H1 (cell line): ENCODE data around the gene UBAP1. TPM values are rescaled to one million over a fixed set of nuclear protein-coding genes. Genes with fewer than 3 reads are reported as not detected.

ENCODE experiments used
- CTCF ChIA-PET: fragments of 300-600 bp; sonication (Branson Sonifier 250); formaldehyde crosslinking; loops from one replicate; lab custom pipeline; 2021; ENCODE audit not compliant: partially characterized antibody; lab: Charles Lee
- POLR2A ChIA-PET: fragments of 300-600 bp; sonication (Branson Sonifier 250); formaldehyde crosslinking; loops from one replicate; lab custom pipeline; 2021; ENCODE audit warnings: inconsistent platforms; ENCODE audit not compliant: partially characterized antibody; lab: Charles Lee
- DNase-seq, 2 experiments: peaks; one replicate each; pipeline versions ENCODE4 v3.0.0 to v3.0.0-alpha.2; 2010 to 2022; ENCODE audit warnings: low spot score in 2 of 2, low read depth in 1 of 2, mixed read lengths in 1 of 2
- FAIRE-seq: peaks from 2 replicates; lab custom pipeline; 2011; peaks lifted over from hg19 to GRCh38; lab: Jason Lieb, UNC
- H2AFZ ChIP-seq: 2 replicates; pipeline ENCODE4 v1.8.1; 2012; ENCODE audit warnings: low read length, inconsistent platforms
- H2AK5ac ChIP-seq: 2 replicates; pipeline ENCODE4 v1.6.1; 2013; ENCODE audit warnings: low read depth, low read length
- H2BK120ac ChIP-seq: replicated peaks from 2 replicates; pipeline ENCODE3; 2013; ENCODE audit warnings: low read depth, low read length, inconsistent platforms
- H2BK12ac ChIP-seq: 2 replicates; pipeline ENCODE4 v1.6.1; 2013; ENCODE audit warnings: low read depth, low read length
- H2BK15ac ChIP-seq: 2 replicates; pipeline ENCODE4 v1.6.1; 2013; ENCODE audit warnings: low read length
- H2BK20ac ChIP-seq: 2 replicates; pipeline ENCODE4 v1.6.1; 2013; ENCODE audit warnings: low read length
- H2BK5ac ChIP-seq: 2 replicates; pipeline ENCODE4 v1.6.1; 2013; ENCODE audit warnings: low read depth, low read length
- H3K14ac ChIP-seq: 2 replicates; pipeline ENCODE4 v1.6.1; 2013; ENCODE audit warnings: inconsistent platforms; ENCODE audit not compliant: insufficient read length
- H3K18ac ChIP-seq: 2 replicates; pipeline ENCODE4 v1.6.1; 2013; ENCODE audit warnings: low read length; ENCODE audit errors: extremely low read depth
- H3K23ac ChIP-seq: 2 replicates; pipeline ENCODE4 v1.6.1; 2013; ENCODE audit warnings: inconsistent platforms; ENCODE audit not compliant: insufficient read length
- H3K23me2 ChIP-seq: 2 replicates; pipeline ENCODE4 v1.6.1; 2013; ENCODE audit warnings: low read depth, low read length
- H3K27ac ChIP-seq: 2 replicates; pipeline ENCODE4 v1.6.1; 2011; ENCODE audit warnings: low read depth, low read length, inconsistent platforms
- H3K27me3 ChIP-seq, 4 experiments: replicated peaks in 1 of 4; 1 replicate in 1 of 4; 2 replicates in 3 of 4; pipeline versions ENCODE4 v1.6.1 to v1.8.1; 2011 to 2013; ENCODE audit warnings: low read length in 3 of 4, mild to moderate bottlenecking in 3 of 4, inconsistent platforms in 2 of 4, mixed read lengths in 2 of 4, moderate library complexity in 1 of 4; ENCODE audit not compliant: control insufficient read depth in 3 of 4, insufficient read depth in 3 of 4; ENCODE audit errors: extremely low read depth in 1 of 4
- H3K36me3 ChIP-seq, 4 experiments: 2 replicates each; pipeline versions ENCODE4 v1.6.1 to v1.8.1; 2011 to 2013; ENCODE audit warnings: mild to moderate bottlenecking in 4 of 4, low read length in 3 of 4, moderate library complexity in 2 of 4, control low read depth in 1 of 4, inconsistent platforms in 1 of 4; ENCODE audit not compliant: insufficient read depth in 4 of 4, control insufficient read depth in 2 of 4
- H3K4ac ChIP-seq: replicated peaks from 2 replicates; pipeline ENCODE3; 2013; ENCODE audit warnings: low read length, low read depth, mixed read lengths, inconsistent platforms; ENCODE audit not compliant: insufficient read length
- H3K4me1 ChIP-seq, 4 experiments: replicated peaks in 1 of 4; 1 replicate in 1 of 4; 2 replicates in 3 of 4; pipeline versions ENCODE4 v1.6.1 to v1.8.1; 2011 to 2013; ENCODE audit warnings: low read length in 3 of 4, inconsistent platforms in 2 of 4, mixed read lengths in 1 of 4; ENCODE audit not compliant: insufficient read depth in 4 of 4, control insufficient read depth in 3 of 4
- H3K4me2 ChIP-seq, 2 experiments: 2 replicates each; pipeline versions ENCODE4 v1.6.1 to v1.8.1; 2011 to 2013; ENCODE audit warnings: low read depth in 2 of 2, low read length in 2 of 2, control low read depth in 1 of 2, inconsistent platforms in 1 of 2, mild to moderate bottlenecking in 1 of 2; ENCODE audit not compliant: insufficient read depth in 1 of 2
- H3K4me3 ChIP-seq, 4 experiments: fragments of 200-600, 300-600 bp in 1 of 4; sonication (generic), shearing (Covaris generic), sonication (Bioruptor Twin) in 1 of 4; 2 replicates each; pipeline versions ENCODE4 v1.5.1 to v1.8.1; 2011 to 2016; ENCODE audit warnings: low read length in 4 of 4, low read depth in 3 of 4, control low read depth in 2 of 4, inconsistent platforms in 2 of 4, mild to moderate bottlenecking in 2 of 4, mixed read lengths in 1 of 4, moderate library complexity in 1 of 4; ENCODE audit not compliant: insufficient read depth in 2 of 4; ENCODE audit errors: extremely low read depth in 1 of 4
- H3K56ac ChIP-seq: replicated peaks from 2 replicates; pipeline ENCODE3; 2013; ENCODE audit warnings: low read depth, mild to moderate bottlenecking, mixed read lengths, low read length, inconsistent platforms; ENCODE audit not compliant: insufficient read length
- H3K79me1 ChIP-seq: 2 replicates; pipeline ENCODE4 v1.6.1; 2013; ENCODE audit warnings: low read depth, low read length, control low read depth
- H3K79me2 ChIP-seq, 2 experiments: 2 replicates each; pipeline versions ENCODE4 v1.6.1 to v1.8.1; 2012 to 2013; ENCODE audit warnings: low read length in 2 of 2, mild to moderate bottlenecking in 2 of 2, inconsistent platforms in 1 of 2; ENCODE audit not compliant: insufficient read depth in 2 of 2, control insufficient read depth in 1 of 2
- H3K9ac ChIP-seq, 4 experiments: replicated peaks in 1 of 4; 1 replicate in 1 of 4; 2 replicates in 3 of 4; pipeline versions ENCODE4 v1.6.1 to v1.8.1; 2011 to 2013; ENCODE audit warnings: low read depth in 3 of 4, low read length in 3 of 4, control low read depth in 2 of 4, mild to moderate bottlenecking in 2 of 4, moderate library complexity in 2 of 4, inconsistent platforms in 1 of 4; ENCODE audit errors: extremely low read depth in 1 of 4
- H3K9me3 ChIP-seq, 2 experiments: 2 replicates each; pipeline versions ENCODE4 v1.6.1 to v1.8.1; 2012 to 2013; ENCODE audit warnings: mild to moderate bottlenecking in 2 of 2, moderate library complexity in 2 of 2, control low read depth in 1 of 2, inconsistent platforms in 1 of 2, low read depth in 1 of 2, low read length in 1 of 2, mixed read lengths in 1 of 2; ENCODE audit not compliant: insufficient read depth in 2 of 2
- H4K20me1 ChIP-seq, 2 experiments: replicated peaks in 1 of 2; 2 replicates each; pipeline versions ENCODE3 to v1.8.1; 2011 to 2013; ENCODE audit warnings: inconsistent platforms in 2 of 2, low read length in 2 of 2, mild to moderate bottlenecking in 1 of 2; ENCODE audit not compliant: insufficient read depth in 2 of 2, control insufficient read depth in 1 of 2
- H4K5ac ChIP-seq: 2 replicates; pipeline ENCODE4 v1.6.1; 2013; ENCODE audit warnings: low read length, low read depth, mixed read lengths, inconsistent platforms; ENCODE audit not compliant: insufficient read length
- H4K8ac ChIP-seq: 2 replicates; pipeline ENCODE4 v1.8.0; 2013; ENCODE audit warnings: mild to moderate bottlenecking, moderate library complexity, low read length, inconsistent platforms; ENCODE audit not compliant: insufficient read depth; ENCODE audit errors: extremely low read depth
- H4K91ac ChIP-seq: replicated peaks from 2 replicates; pipeline ENCODE3; 2013; ENCODE audit warnings: low read length, mixed read lengths, inconsistent platforms; ENCODE audit not compliant: insufficient read length
- CEBPB ChIP-seq: IDR thresholded peaks from 2 replicates; pipeline ENCODE4 v1.6.1; 2012; ENCODE audit warnings: low read depth, low read length
- CREB1 ChIP-seq: IDR thresholded peaks from 2 replicates; pipeline ENCODE4 v1.6.1; 2012; ENCODE audit warnings: inconsistent platforms
- CTBP2 ChIP-seq: IDR thresholded peaks from 2 replicates; pipeline ENCODE4 v1.7.0; 2011; ENCODE audit warnings: borderline replicate concordance, mild to moderate bottlenecking, moderate library complexity, mixed read lengths, low read length; ENCODE audit not compliant: insufficient read depth, insufficient read length
- FOSL1 ChIP-seq: IDR thresholded peaks from 2 replicates; pipeline ENCODE4 v1.6.1; 2011; ENCODE audit warnings: mild to moderate bottlenecking, low read depth, low read length, moderate library complexity; ENCODE audit not compliant: insufficient read depth
- HDAC6 ChIP-seq: IDR thresholded peaks from one replicate; pipeline ENCODE4 v1.7.1; 2012; ENCODE audit warnings: low read depth, mild to moderate bottlenecking, inconsistent platforms, low read length, moderate library complexity
- SIRT6 ChIP-seq: IDR thresholded peaks from one replicate; pipeline ENCODE4 v1.7.1; 2012; ENCODE audit warnings: low read length, inconsistent platforms
- TEAD4 ChIP-seq: IDR thresholded peaks from 2 replicates; pipeline ENCODE4 v1.6.1; 2012; ENCODE audit warnings: low read depth, low read length, inconsistent platforms, mixed read lengths
- ZNF274 ChIP-seq: IDR thresholded peaks from 2 replicates; pipeline ENCODE4 v1.7.0; 2012; ENCODE audit warnings: low read length, borderline replicate concordance; ENCODE audit errors: extremely low read depth
- WGBS, 2 experiments: shearing (Covaris generic) in 1 of 2; methylation state at CpG; one replicate each; pipeline versions ENCODE4 v1.1.6 to v1.1.7; 2013 to 2015; ENCODE audit warnings: low lambda C conversion rate in 2 of 2, mixed read lengths in 2 of 2, inconsistent platforms in 1 of 2, low coverage in 1 of 2, missing lambda C conversion rate in 1 of 2; ENCODE audit not compliant: insufficient replicate concordance in 2 of 2, insufficient coverage in 1 of 2, insufficient read length in 1 of 2; ENCODE audit errors: extremely low coverage in 1 of 2, missing lambda C conversion rate in 1 of 2; 5-methylcytosine and 5-hydroxymethylcytosine counted together
- polyA plus RNA-seq, 7 experiments: library from polyadenylated mRNA; depleted of rRNA in 3 of 7; stranded (reverse) in 5 of 7; unstranded in 2 of 7; fragments of >200 nt in 5 of 7; fragments of 200-250 nt in 2 of 7; gene quantifications; 1 replicate in 5 of 7; 2 replicates in 1 of 7; 4 replicates in 1 of 7; pipeline versions ENCODE4 v1.2.1 to v1.2.3, GENCODE V29; 2011 to 2013; ENCODE audit warnings: missing spikeins in 2 of 7, mixed read lengths in 2 of 7
- total RNA-seq: library from RNA; stranded (reverse); fragmentation: NEBNext Ultra II Directional; extraction: Animal tissue kit (Norgen Biotek cat#: 25700); gene quantifications from 2 replicates; pipeline ENCODE4 v1.2.1, GENCODE V29; 2021

Gene UBAP1
- total and polyA plus RNA-seq, 2 of the 8 experiments (the other 6 are each of a cell fraction or from before 2014, with no cell fraction given) = 31.3 to 31.4 TPM

- H2AK5ac ChIP-seq = no peak overlapping the region
- H2BK12ac ChIP-seq = no peak overlapping the region
- H3K18ac ChIP-seq = no peak overlapping the region
- no peak overlapping the region for H3K14ac ChIP-seq
- no peak for DNase-seq
- no peak overlapping the region for H3K4me3 ChIP-seq
- no peak overlapping the region for H4K5ac ChIP-seq
- H3K79me1 ChIP-seq = peaks cover 3% of the 10 kb centered on the region; the same call in 1 of the 2 replicates
- H3K23ac ChIP-seq = no peak overlapping the region
- ChIA-PET CTCF (interaction anchor here (0.6 to 5.7 kb wide), 3 partner anchors 11 to 72 kb away, joined by 3 to 52 read pairs (median 4); no protein-coding TSS in a partner anchor), POLR2A (interaction anchor here (1.1 kb wide), 1 partner anchor 10 kb away, joined by 3 read pairs; no protein-coding TSS in a partner anchor)
- H3K23me2 ChIP-seq = no peaks in the 10 kb centered on the region
- no peak overlapping the region for H3K27ac ChIP-seq
- H3K4me2 ChIP-seq = no peak overlapping the region
- no peaks in the 10 kb centered on the region; a peak in 1 of 4 replicates for H3K79me2 ChIP-seq
- H2BK15ac ChIP-seq = no peak overlapping the region
- no peak overlapping the region for H3K4ac ChIP-seq
- H3K36me3 ChIP-seq = peaks cover 9 to 31% (median 17%) of the 10 kb centered on the region in 4 experiments
- H2AFZ ChIP-seq = no peak overlapping the region
- H4K91ac ChIP-seq = no peak overlapping the region
- peaks cover 2 to 3% of the 10 kb centered on the region in 2 experiments for H4K20me1 ChIP-seq
- no peaks in the 10 kb centered on the region for H3K9me3 ChIP-seq
- TF ChIP-seq ZNF274 (no peak), CREB1 (no peak), SIRT6 (no peak), HDAC6 (no peak), CEBPB (no peak), TEAD4 (no peak), CTBP2 (no peak), FOSL1 (no peak)
- H3K9ac ChIP-seq = no peak overlapping the region
- H3K56ac ChIP-seq = no peak overlapping the region
- H2BK5ac ChIP-seq = no peak overlapping the region
- no peak overlapping the region for H2BK20ac ChIP-seq
- WGBS, 2 experiments = 88% methylated on average over 2 of the region's 2 CpGs; no CpG with 5 or more reads in 1 of the 2 experiments
- no peak overlapping the region for H4K8ac ChIP-seq
- no peaks in the 10 kb centered on the region for H3K27me3 ChIP-seq
- H2BK120ac ChIP-seq = no peak overlapping the region
- no peak for FAIRE-seq
- H3K4me1 ChIP-seq = peaks cover 0 to 2% (median 0%) of the 10 kb centered on the region in 4 experiments; a peak in 1 of 7 replicates
Measured at GRCh38 chr9:34242830-34243229, 64.0 kb downstream of the UBAP1 start.
